GM21423 (cell line): ENCODE measurements around the gene SDR42E2.

Source experiments
- ATAC-seq: cut with Tn5 transposase; IDR thresholded peaks from one replicate; pipeline ENCODE4 v1.9.1; 2021; ENCODE audit warnings: mild to moderate bottlenecking, moderate library complexity; ENCODE audit not compliant: unreplicated experiment

The SDR42E2 gene

DNA sequence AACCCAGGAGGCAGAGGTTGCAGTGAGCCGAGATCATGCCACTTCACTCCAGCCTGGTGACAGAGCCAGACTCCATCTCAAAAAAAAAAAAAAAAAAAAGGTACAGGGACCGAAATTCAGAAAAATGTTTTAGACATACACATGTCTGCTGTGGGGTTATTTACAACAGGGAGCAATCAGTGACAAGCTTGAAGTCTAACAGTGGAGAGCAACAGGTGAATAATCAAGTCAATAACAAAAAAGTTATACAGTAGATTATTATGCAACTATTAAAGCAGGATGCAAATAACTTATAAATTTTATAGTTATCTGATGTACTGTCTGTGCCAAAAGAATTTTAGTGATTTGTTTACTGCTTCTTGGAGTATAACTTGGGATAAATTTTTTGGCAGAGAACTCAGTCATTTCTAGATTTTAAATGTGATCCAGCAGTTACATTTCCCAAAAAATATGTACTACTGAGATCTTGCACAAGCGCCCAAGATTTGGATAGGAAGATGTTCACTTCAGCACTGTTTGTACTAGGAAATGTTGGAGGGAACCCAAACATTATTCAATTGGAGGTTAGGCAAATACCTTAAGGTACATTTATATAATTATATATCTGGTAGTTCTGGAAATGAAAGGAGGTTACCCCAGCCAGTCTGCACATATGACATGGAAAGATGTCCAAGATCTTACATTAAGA lies 77.9 kb downstream of the SDR42E2 start:
- ATAC-seq = no peak
